ENCODE results near the gene SDK2.

DNA sequence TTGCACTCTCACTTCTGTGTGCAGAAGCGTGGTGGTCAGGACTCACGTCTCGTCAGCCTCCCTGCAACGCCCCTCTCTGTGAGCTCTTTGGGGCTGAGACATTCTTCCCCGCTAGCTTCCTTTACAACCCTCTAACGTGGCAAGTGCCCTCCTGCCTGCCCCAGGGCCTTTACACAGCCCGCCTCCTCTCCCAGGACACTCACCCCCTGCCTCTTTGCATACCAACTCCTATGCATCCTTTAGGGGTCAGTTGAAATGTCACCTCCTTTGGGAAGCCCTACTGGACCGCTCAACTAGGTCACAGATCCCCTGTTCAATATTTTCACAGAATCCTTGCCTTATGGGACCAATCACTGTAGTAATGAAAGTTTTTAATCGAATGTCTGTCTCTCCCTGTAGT, 61.4 kb downstream of the SDK2 start:
- TF ChIP-seq, protein P1, sequence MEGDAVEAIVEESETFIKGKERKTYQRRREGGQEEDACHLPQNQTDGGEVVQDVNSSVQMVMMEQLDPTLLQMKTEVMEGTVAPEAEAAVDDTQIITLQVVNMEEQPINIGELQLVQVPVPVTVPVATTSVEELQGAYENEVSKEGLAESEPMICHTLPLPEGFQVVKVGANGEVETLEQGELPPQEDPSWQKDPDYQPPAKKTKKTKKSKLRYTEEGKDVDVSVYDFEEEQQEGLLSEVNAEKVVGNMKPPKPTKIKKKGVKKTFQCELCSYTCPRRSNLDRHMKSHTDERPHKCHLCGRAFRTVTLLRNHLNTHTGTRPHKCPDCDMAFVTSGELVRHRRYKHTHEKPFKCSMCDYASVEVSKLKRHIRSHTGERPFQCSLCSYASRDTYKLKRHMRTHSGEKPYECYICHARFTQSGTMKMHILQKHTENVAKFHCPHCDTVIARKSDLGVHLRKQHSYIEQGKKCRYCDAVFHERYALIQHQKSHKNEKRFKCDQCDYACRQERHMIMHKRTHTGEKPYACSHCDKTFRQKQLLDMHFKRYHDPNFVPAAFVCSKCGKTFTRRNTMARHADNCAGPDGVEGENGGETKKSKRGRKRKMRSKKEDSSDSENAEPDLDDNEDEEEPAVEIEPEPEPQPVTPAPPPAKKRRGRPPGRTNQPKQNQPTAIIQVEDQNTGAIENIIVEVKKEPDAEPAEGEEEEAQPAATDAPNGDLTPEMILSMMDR (IDR thresholded peaks at IDR 0.05) = no peak
- TF ChIP-seq POLR2A (IDR thresholded peaks at IDR 0.05) = no peak
